Glutamatergic neuron (in vitro differentiated cells): ENCODE results near the gene ZFC3H1. TPM values are rescaled to one million over a fixed set of nuclear protein-coding genes. Genes with fewer than 3 reads are reported as not detected.

ENCODE experiments used
- DNase-seq: peaks from one replicate; pipeline ENCODE4 v3.0.0; 2022
- H3K27ac Mint-ChIP-seq: one replicate; pipeline ENCODE4 v1.8.0; 2020; ENCODE audit warnings: mild to moderate bottlenecking, mixed read lengths, inconsistent platforms; ENCODE audit not compliant: unreplicated experiment
- H3K27me3 Mint-ChIP-seq: one replicate; pipeline ENCODE4 v1.8.0; 2020; ENCODE audit warnings: mild to moderate bottlenecking, moderate library complexity, mixed read lengths, inconsistent platforms; ENCODE audit not compliant: unreplicated experiment
- H3K36me3 Mint-ChIP-seq: one replicate; pipeline ENCODE4 v1.8.0; 2020; ENCODE audit warnings: mild to moderate bottlenecking, mixed read lengths, inconsistent platforms; ENCODE audit not compliant: unreplicated experiment
- H3K4me1 Mint-ChIP-seq: one replicate; pipeline ENCODE4 v1.8.0; 2020; ENCODE audit warnings: mild to moderate bottlenecking, low read depth, mixed read lengths, inconsistent platforms; ENCODE audit not compliant: unreplicated experiment
- H3K4me3 Mint-ChIP-seq: one replicate; pipeline ENCODE4 v1.8.0; 2020; ENCODE audit warnings: mild to moderate bottlenecking, mixed read lengths, inconsistent platforms; ENCODE audit not compliant: unreplicated experiment
- H3K9me3 Mint-ChIP-seq: one replicate; pipeline ENCODE4 v1.8.0; 2020; ENCODE audit warnings: mild to moderate bottlenecking, moderate library complexity, mixed read lengths, inconsistent platforms; ENCODE audit not compliant: unreplicated experiment
- CTCF ChIP-seq: fragments of 200-600 bp; sonication (generic); IDR thresholded peaks from one replicate; pipeline ENCODE4 v1.5.0; 2021; ENCODE audit not compliant: partially characterized antibody, unreplicated experiment
- total RNA-seq: library from RNA; stranded (reverse); fragmentation: NEBNext Ultra II Directional; extraction: Animal tissue kit (Norgen Biotek cat#: 25700); gene quantifications from one replicate; pipeline ENCODE4 v1.2.1, GENCODE V29; 2021; ENCODE audit not compliant: unreplicated experiment

Gene ZFC3H1
- total RNA-seq, 1 donor from 2014 or later, result 66.7 TPM

- Mint-ChIP-seq H3K27ac (no peak overlapping the region), H3K4me3 (no peak overlapping the region), H3K9me3 (no peaks in the 10 kb centered on the region), H3K27me3 (no peaks in the 10 kb centered on the region), H3K36me3 (no peaks in the 10 kb centered on the region), H3K4me1 (no peaks in the 10 kb centered on the region)
- no peak for DNase-seq
- no peak for TF ChIP-seq CTCF
Measured at GRCh38 chr12:71585218-71585617, 78.4 kb downstream of the ZFC3H1 start.

GRCh38 chr12:71584356-71584755 is 79.3 kb downstream of the ZFC3H1 start:
- H3K27me3 Mint-ChIP-seq, result no peaks in the 10 kb centered on the region
- TF ChIP-seq CTCF, result no peak
- H3K4me3 Mint-ChIP-seq, result no peak overlapping the region
- no peaks in the 10 kb centered on the region for H3K36me3 Mint-ChIP-seq
- H3K27ac Mint-ChIP-seq, result no peak overlapping the region
- no peaks in the 10 kb centered on the region for H3K4me1 Mint-ChIP-seq
- H3K9me3 Mint-ChIP-seq, result no peaks in the 10 kb centered on the region
- no peak for DNase-seq

- Mint-ChIP-seq H3K36me3 (no peaks in the 10 kb centered on the region), H3K4me1 (no peaks in the 10 kb centered on the region)
Measured at GRCh38 chr12:71582925-71583324, 80.7 kb downstream of the ZFC3H1 start.

GRCh38 chr12:71581206-71581605 is 82.4 kb downstream of the ZFC3H1 start:
- no peak for DNase-seq
- TF ChIP-seq CTCF, result no peak
- Mint-ChIP-seq H3K9me3 (no peaks in the 10 kb centered on the region), H3K27me3 (no peaks in the 10 kb centered on the region), H3K36me3 (no peaks in the 10 kb centered on the region), H3K4me1 (peaks cover 8% of the 10 kb centered on the region), H3K27ac (no peak overlapping the region), H3K4me3 (no peak overlapping the region)

More at GRCh38 chr12:71582925-71583324, 80.7 kb downstream of the ZFC3H1 start:
- Mint-ChIP-seq H3K9me3 (no peaks in the 10 kb centered on the region), H3K4me3 (no peak overlapping the region), H3K27ac (no peak overlapping the region), H3K27me3 (no peaks in the 10 kb centered on the region)
- DNase-seq, result no peak
- no peak for TF ChIP-seq CTCF

GRCh38 chr12:71578694-71579258 is 84.9 kb downstream of the ZFC3H1 start:
- no peak for TF ChIP-seq CTCF
- no peaks in the 10 kb centered on the region for H3K27me3 Mint-ChIP-seq
- H3K27ac Mint-ChIP-seq, result no peak overlapping the region
- no peaks in the 10 kb centered on the region for H3K9me3 Mint-ChIP-seq
- DNase-seq, result no peak
- H3K4me1 Mint-ChIP-seq, result peaks cover 9% of the 10 kb centered on the region
- H3K4me3 Mint-ChIP-seq, result no peak overlapping the region
- no peaks in the 10 kb centered on the region for H3K36me3 Mint-ChIP-seq
